IMR-90 (cell line): Measurements from ENCODE around the gene LRRC7. TPM values are rescaled to one million over a fixed set of nuclear protein-coding genes. Genes with fewer than 3 reads are reported as not detected.

ENCODE experiments used
- ATAC-seq: fragments of 200-7000 bp; cut with Tn5 transposase; 2 replicates; pipeline ENCODE4 v1.9.1; 2020; ENCODE audit warnings: low read depth, mild to moderate bottlenecking, moderate library complexity
- BruUV-seq: library from RNA; stranded (reverse); fragments of 400-500 nt; replicated peaks from 2 replicates; lab custom pipeline; 2021; lab: Mats Ljungman, UMichigan
- CTCF ChIA-PET: fragments of 300-600 bp; formaldehyde crosslinking; extraction: SDS; loops from one replicate; lab custom pipeline; 2021; ENCODE audit warnings: antibody characterized with exemption; lab: Yijun Ruan, JAX
- POLR2A ChIA-PET: fragments of 300-600 bp; sonication (Branson Sonifier 250); formaldehyde crosslinking; loops from one replicate; lab custom pipeline; 2022; ENCODE audit warnings: antibody characterized with exemption; ENCODE audit not compliant: unreplicated experiment; lab: Charles Lee
- DNase-seq: peaks from one replicate; pipeline ENCODE4 v3.0.0; 2013
- H2AFZ ChIP-seq: replicated peaks from 2 replicates; pipeline ENCODE3; 2013; ENCODE audit warnings: low read length, mild to moderate bottlenecking; ENCODE audit not compliant: poor library complexity
- H2AK5ac ChIP-seq: 2 replicates; pipeline ENCODE4 v1.6.1; 2013; ENCODE audit warnings: low read depth, low read length, inconsistent platforms
- H2AK9ac ChIP-seq: replicated peaks from 2 replicates; pipeline ENCODE3; 2013; ENCODE audit warnings: mild to moderate bottlenecking, low read depth, low read length, moderate library complexity; ENCODE audit not compliant: poor library complexity
- H2BK120ac ChIP-seq: 2 replicates; pipeline ENCODE4 v1.6.1; 2013; ENCODE audit warnings: low read depth, low read length, inconsistent platforms
- H2BK15ac ChIP-seq: 3 replicates; pipeline ENCODE4 v1.6.1; 2013; ENCODE audit warnings: low read depth, low read length, inconsistent platforms
- H2BK20ac ChIP-seq: 2 replicates; pipeline ENCODE4 v1.6.1; 2013; ENCODE audit warnings: low read depth, mild to moderate bottlenecking, inconsistent platforms, low read length, moderate library complexity
- H2BK5ac ChIP-seq: 2 replicates; pipeline ENCODE4 v1.6.1; 2013; ENCODE audit warnings: mild to moderate bottlenecking, low read depth, low read length, inconsistent platforms; ENCODE audit not compliant: poor library complexity, severe bottlenecking
- H3K14ac ChIP-seq: replicated peaks from 2 replicates; pipeline ENCODE4 v1.6.1; 2013; ENCODE audit warnings: low read depth, low read length, inconsistent platforms
- H3K18ac ChIP-seq: 2 replicates; pipeline ENCODE4 v1.6.1; 2013; ENCODE audit warnings: low read depth, low read length, control low read depth
- H3K23ac ChIP-seq: 2 replicates; pipeline ENCODE4 v1.6.1; 2013; ENCODE audit warnings: low read depth, low read length, inconsistent platforms
- H3K27ac ChIP-seq: 2 replicates; pipeline ENCODE4 v1.5.1; 2013; ENCODE audit warnings: mild to moderate bottlenecking, control low read depth, low read length; ENCODE audit not compliant: insufficient read depth
- H3K27me3 ChIP-seq: 2 replicates; pipeline ENCODE4 v1.6.1; 2013; ENCODE audit warnings: low read length; ENCODE audit not compliant: control insufficient read depth, insufficient read depth
- H3K36me3 ChIP-seq: 2 replicates; pipeline ENCODE4 v1.6.1; 2013; ENCODE audit warnings: low read length, mixed read lengths; ENCODE audit not compliant: control insufficient read depth, insufficient read depth
- H3K4ac ChIP-seq: 2 replicates; pipeline ENCODE4 v1.6.1; 2013; ENCODE audit warnings: low read depth, low read length, inconsistent platforms
- H3K4me1 ChIP-seq: 2 replicates; pipeline ENCODE4 v1.6.1; 2013; ENCODE audit warnings: low read length, mixed read lengths; ENCODE audit not compliant: control insufficient read depth, insufficient read depth
- H3K4me2 ChIP-seq: 2 replicates; pipeline ENCODE4 v1.6.1; 2013; ENCODE audit warnings: low read depth, mild to moderate bottlenecking, control low read depth, low read length, moderate library complexity
- H3K4me3 ChIP-seq: 2 replicates; pipeline ENCODE4 v1.5.1; 2013; ENCODE audit warnings: low read depth, mild to moderate bottlenecking, control low read depth, low read length, moderate library complexity; ENCODE audit not compliant: insufficient read depth
- H3K56ac ChIP-seq: 2 replicates; pipeline ENCODE4 v1.6.1; 2013; ENCODE audit warnings: low read length, inconsistent platforms; ENCODE audit not compliant: insufficient read depth; ENCODE audit errors: extremely low read depth
- H3K79me1 ChIP-seq, 2 experiments: 2 replicates each; pipeline ENCODE4 v1.6.1; 2013; ENCODE audit warnings: low read length in 2 of 2, inconsistent platforms in 1 of 2, low read depth in 1 of 2
- H3K9ac ChIP-seq: 2 replicates; pipeline ENCODE4 v1.6.1; 2013; ENCODE audit warnings: low read depth, low read length, control low read depth
- H3K9me1 ChIP-seq: 2 replicates; pipeline ENCODE4 v1.6.1; 2013; ENCODE audit warnings: low read length, inconsistent platforms; ENCODE audit not compliant: insufficient read depth
- H3K9me3 ChIP-seq: 2 replicates; pipeline ENCODE4 v1.6.1; 2013; ENCODE audit warnings: low read length; ENCODE audit not compliant: control insufficient read depth, insufficient read depth
- H4K20me1 ChIP-seq: 2 replicates; pipeline ENCODE4 v1.6.1; 2013; ENCODE audit warnings: low read length, inconsistent platforms; ENCODE audit not compliant: insufficient read depth
- H4K5ac ChIP-seq: 2 replicates; pipeline ENCODE4 v1.6.1; 2013; ENCODE audit warnings: mild to moderate bottlenecking, low read depth, low read length, control low read depth
- H4K8ac ChIP-seq, 2 experiments: 2 replicates each; pipeline ENCODE4 v1.6.1; 2013; ENCODE audit warnings: low read depth in 2 of 2, low read length in 2 of 2, control low read depth in 1 of 2, inconsistent platforms in 1 of 2
- H4K91ac ChIP-seq: 2 replicates; pipeline ENCODE4 v1.6.1; 2013; ENCODE audit warnings: low read depth, low read length, inconsistent platforms; ENCODE audit not compliant: insufficient read depth
- BHLHE40 ChIP-seq: fragments of 150-350 bp; IDR thresholded peaks from 2 replicates; pipeline ENCODE4 v1.6.1; 2016; ENCODE audit warnings: mild to moderate bottlenecking, low read depth, low read length
- CEBPB ChIP-seq: IDR thresholded peaks from 2 replicates; pipeline ENCODE4 v1.6.1; 2012; ENCODE audit warnings: low read depth, low read length, improper control_type of control experiment
- FOS ChIP-seq: fragments of 150-350 bp; IDR thresholded peaks from 2 replicates; pipeline ENCODE4 v1.6.1; 2016; ENCODE audit warnings: low read depth, low read length
- RAD21 ChIP-seq: IDR thresholded peaks from 2 replicates; pipeline ENCODE4 v1.6.1; 2012; ENCODE audit warnings: low read length, improper control_type of control experiment
- RFX5 ChIP-seq: IDR thresholded peaks from 2 replicates; pipeline ENCODE4 v1.8.0; 2012; ENCODE audit warnings: low read depth, mild to moderate bottlenecking, low read length, moderate library complexity
- WGBS, 2 experiments: methylation state at CpG; one replicate each; pipeline versions ENCODE4 v1.1.5 to v1.1.7; 2013; ENCODE audit warnings: missing lambda C conversion rate in 2 of 2; ENCODE audit not compliant: insufficient read length in 1 of 2; ENCODE audit errors: extremely low coverage in 2 of 2; 5-methylcytosine and 5-hydroxymethylcytosine counted together
- dilution Hi-C: fragments of 300-500 bp; cut with HindIII; formaldehyde crosslinking; loops from one replicate; pipeline ENCODE4 v1.14.3; 2018; ENCODE audit warnings: low sequenced_read_pairs; ENCODE audit not compliant: unreplicated experiment
- in situ Hi-C: fragments of 300-500 bp; cut with MboI; formaldehyde crosslinking; loops from 3 replicates; pipeline ENCODE4 v1.14.3; 2019; ENCODE audit warnings: low sequenced_read_pairs, inconsistent platforms, mixed read lengths
- intact Hi-C: fragments of 100-400 bp; cut with micrococcal nuclease; formaldehyde crosslinking; loops from 2 replicates; pipeline ENCODE4 v1.10.0; 2022
- polyA plus RNA-seq, 3 experiments: library from polyadenylated mRNA; depleted of rRNA; stranded (reverse); fragments of >200 nt; gene quantifications; 2 replicates each; pipeline ENCODE4 v1.2.3, GENCODE V29; 2012; ENCODE audit warnings: low replicate concordance in 1 of 3
- total RNA-seq: library from RNA; depleted of rRNA; stranded (reverse); fragments of >200 nt; gene quantifications from 2 replicates; pipeline ENCODE4 v1.2.3, GENCODE V29; 2012
- TF ChIP-seq, protein P1 (sequence below): conservative IDR thresholded peaks from 2 replicates; pipeline ENCODE4 v1.5.1; 2012; ENCODE audit warnings: mild to moderate bottlenecking, low read depth, low read length, improper control_type of control experiment

Gene LRRC7
- total and polyA plus RNA-seq, 2 of the 4 experiments (the other 2 are of a cell fraction) = under 0.01 to 0.02 TPM

DNA sequence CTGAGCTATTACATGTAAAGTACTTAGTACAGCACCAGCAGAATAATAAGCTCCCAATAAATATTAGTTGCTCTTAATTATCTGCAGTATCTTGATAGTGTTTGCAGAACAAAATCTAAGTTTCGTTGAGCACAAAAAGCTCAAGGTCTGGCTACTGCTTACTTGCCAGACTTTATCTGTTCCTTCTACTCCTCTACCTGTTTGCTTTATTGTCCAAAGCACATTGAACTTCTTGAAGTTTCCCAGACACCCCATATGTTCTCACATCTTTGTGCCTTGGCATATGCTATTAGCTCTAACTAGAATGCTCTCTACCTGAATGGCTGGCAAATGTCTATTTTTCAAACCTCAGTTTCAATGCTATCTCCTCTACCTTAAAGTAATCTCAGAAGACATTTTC, 582.7 kb downstream of the LRRC7 start:
- ChIA-PET POLR2A (no interaction called here), CTCF (no interaction called here)
- Histone ChIP-seq H3K9me1 (peaks cover 2% of the 10 kb centered on the region; the same call in 1 of the 2 replicates), H2BK120ac (no peak overlapping the region), H3K27me3 (no peaks in the 10 kb centered on the region), H3K23ac (no peak overlapping the region), H3K4ac (no peak overlapping the region), H2BK15ac (no peak overlapping the region), H2BK5ac (no peak overlapping the region), H4K91ac (no peak overlapping the region), H3K4me2 (no peak overlapping the region), H2AFZ (no peak overlapping the region), H3K36me3 (0 out of 2 replicates have a peak, but pooled peaks cover 2% of the 10 kb centered on the region), H3K27ac (no peak overlapping the region), H3K9me3 (no peaks in the 10 kb centered on the region), H3K79me1 (no peaks in the 10 kb centered on the region), H3K14ac (no peak overlapping the region), H4K8ac (no peak overlapping the region), H3K4me3 (no peak overlapping the region), H2AK5ac (no peak overlapping the region), H2AK9ac (no peak overlapping the region), H3K9ac (no peak overlapping the region), H3K18ac (no peak overlapping the region), H3K4me1 (no peaks in the 10 kb centered on the region), H2BK20ac (no peak overlapping the region), H4K5ac (no peak overlapping the region), H3K56ac (no peak overlapping the region), H4K20me1 (no peaks in the 10 kb centered on the region)
- BruUV-seq = no TSS peak
- TF ChIP-seq, protein P1, sequence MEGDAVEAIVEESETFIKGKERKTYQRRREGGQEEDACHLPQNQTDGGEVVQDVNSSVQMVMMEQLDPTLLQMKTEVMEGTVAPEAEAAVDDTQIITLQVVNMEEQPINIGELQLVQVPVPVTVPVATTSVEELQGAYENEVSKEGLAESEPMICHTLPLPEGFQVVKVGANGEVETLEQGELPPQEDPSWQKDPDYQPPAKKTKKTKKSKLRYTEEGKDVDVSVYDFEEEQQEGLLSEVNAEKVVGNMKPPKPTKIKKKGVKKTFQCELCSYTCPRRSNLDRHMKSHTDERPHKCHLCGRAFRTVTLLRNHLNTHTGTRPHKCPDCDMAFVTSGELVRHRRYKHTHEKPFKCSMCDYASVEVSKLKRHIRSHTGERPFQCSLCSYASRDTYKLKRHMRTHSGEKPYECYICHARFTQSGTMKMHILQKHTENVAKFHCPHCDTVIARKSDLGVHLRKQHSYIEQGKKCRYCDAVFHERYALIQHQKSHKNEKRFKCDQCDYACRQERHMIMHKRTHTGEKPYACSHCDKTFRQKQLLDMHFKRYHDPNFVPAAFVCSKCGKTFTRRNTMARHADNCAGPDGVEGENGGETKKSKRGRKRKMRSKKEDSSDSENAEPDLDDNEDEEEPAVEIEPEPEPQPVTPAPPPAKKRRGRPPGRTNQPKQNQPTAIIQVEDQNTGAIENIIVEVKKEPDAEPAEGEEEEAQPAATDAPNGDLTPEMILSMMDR = no peak
- TF ChIP-seq CEBPB (no peak), BHLHE40 (no peak), FOS (no peak), RAD21 (no peak), RFX5 (no peak)
- in situ Hi-C loops = no loop called here
- intact Hi-C loops = no loop called here
- no CpG with 5 or more reads among the region's 1 CpG for WGBS, 2 experiments
- ATAC-seq (no peak), DNase-seq (no peak)
- dilution Hi-C loops = no loop called here
